ENCODE results near the gene RNASEL.

The RNASEL gene

GRCh38 chr1:182629080-182629479 is 40.0 kb upstream of the RNASEL start:
- Histone ChIP-seq H3K27me3 (ENCODE audit: control insufficient read depth, insufficient read depth, low read length) (no peaks in the 10 kb centered on the region), H3K27ac (ENCODE audit: low read depth, low read length) (no peak overlapping the region), H3K36me3 (ENCODE audit: control insufficient read depth, insufficient read depth, low read length) (no peaks in the 10 kb centered on the region), H3K4me1 (ENCODE audit: control insufficient read depth, insufficient read depth, low read length) (no peaks in the 10 kb centered on the region), H3K9ac (ENCODE audit: low read length) (no peak overlapping the region), H3K4me3 (ENCODE audit: low read length) (no peak overlapping the region)

GRCh38 chr1:182628657-182629056 is 39.6 kb upstream of the RNASEL start:
- no peaks in the 10 kb centered on the region for H3K36me3 ChIP-seq (ENCODE audit: control insufficient read depth, insufficient read depth, low read length)
- no peaks in the 10 kb centered on the region for H3K4me1 ChIP-seq (ENCODE audit: control insufficient read depth, insufficient read depth, low read length)
- H3K27ac ChIP-seq (ENCODE audit: low read depth, low read length), result no peak overlapping the region
- H3K4me3 ChIP-seq (ENCODE audit: low read length), result no peak overlapping the region
- H3K9ac ChIP-seq (ENCODE audit: low read length), result no peak overlapping the region
- H3K27me3 ChIP-seq (ENCODE audit: control insufficient read depth, insufficient read depth, low read length), result no peaks in the 10 kb centered on the region

DNA sequence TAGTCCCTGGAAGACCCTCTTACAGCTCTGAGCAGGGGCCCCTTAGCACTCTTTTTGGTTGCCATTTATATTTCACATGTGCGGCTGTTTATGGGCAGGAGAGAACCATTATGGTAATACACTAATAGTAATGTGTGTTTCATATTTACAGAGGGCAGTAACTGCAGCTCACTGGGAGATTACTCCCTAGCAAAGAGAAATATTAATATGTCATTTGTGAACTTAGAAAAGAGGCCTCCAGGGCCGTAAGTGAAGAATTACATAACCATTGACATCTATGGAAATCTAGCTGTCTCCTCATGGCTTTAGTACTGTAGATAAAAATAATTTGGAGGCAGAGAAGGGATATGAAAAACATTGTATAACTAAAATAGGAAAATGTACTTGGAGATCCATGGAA is 38.6 kb upstream of the RNASEL start:
- H3K27ac ChIP-seq (ENCODE audit: low read depth, low read length), result no peak overlapping the region

DNA sequence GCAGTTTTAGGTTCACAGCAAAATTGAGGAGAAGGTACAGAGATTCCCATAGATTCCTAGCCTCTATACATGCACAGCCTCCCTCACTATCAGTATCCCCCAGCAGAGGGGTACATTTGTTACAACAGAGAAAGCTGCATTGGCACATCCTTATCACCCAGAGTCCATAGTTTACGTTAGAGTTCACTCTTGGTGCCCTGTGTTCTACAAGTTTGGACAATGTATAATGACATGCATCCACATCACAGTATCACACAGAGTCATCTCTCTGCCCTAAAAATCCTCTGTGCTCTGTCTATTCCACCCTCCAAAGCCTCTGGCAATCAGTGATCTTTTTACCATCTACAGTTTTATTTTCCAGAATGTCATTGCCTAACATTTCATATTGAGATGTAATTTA is 37.5 kb upstream of the RNASEL start:
- Histone ChIP-seq H3K9ac (ENCODE audit: low read length) (no peak overlapping the region), H3K4me3 (ENCODE audit: low read length) (no peak overlapping the region), H3K4me1 (ENCODE audit: control insufficient read depth, insufficient read depth, low read length) (no peaks in the 10 kb centered on the region), H3K27ac (ENCODE audit: low read depth, low read length) (no peak overlapping the region), H3K27me3 (ENCODE audit: control insufficient read depth, insufficient read depth, low read length) (no peaks in the 10 kb centered on the region), H3K36me3 (ENCODE audit: control insufficient read depth, insufficient read depth, low read length) (no peaks in the 10 kb centered on the region)

More for the DNA sequence above, 38.6 kb upstream of the RNASEL start:
- Histone ChIP-seq H3K9ac (ENCODE audit: low read length) (no peak overlapping the region), H3K36me3 (ENCODE audit: control insufficient read depth, insufficient read depth, low read length) (no peaks in the 10 kb centered on the region), H3K4me3 (ENCODE audit: low read length) (no peak overlapping the region), H3K27me3 (ENCODE audit: control insufficient read depth, insufficient read depth, low read length) (no peaks in the 10 kb centered on the region), H3K4me1 (ENCODE audit: control insufficient read depth, insufficient read depth, low read length) (no peaks in the 10 kb centered on the region)

- Histone ChIP-seq H3K9ac (ENCODE audit: low read length) (no peak overlapping the region), H3K4me3 (ENCODE audit: low read length) (no peak overlapping the region), H3K36me3 (ENCODE audit: control insufficient read depth, insufficient read depth, low read length) (no peaks in the 10 kb centered on the region), H3K27ac (ENCODE audit: low read depth, low read length) (no peak overlapping the region), H3K27me3 (ENCODE audit: control insufficient read depth, insufficient read depth, low read length) (no peaks in the 10 kb centered on the region), H3K4me1 (ENCODE audit: control insufficient read depth, insufficient read depth, low read length) (no peaks in the 10 kb centered on the region)
These were observed 36.9 kb upstream of the RNASEL start for GRCh38 chr1:182625719-182626504.

DNA sequence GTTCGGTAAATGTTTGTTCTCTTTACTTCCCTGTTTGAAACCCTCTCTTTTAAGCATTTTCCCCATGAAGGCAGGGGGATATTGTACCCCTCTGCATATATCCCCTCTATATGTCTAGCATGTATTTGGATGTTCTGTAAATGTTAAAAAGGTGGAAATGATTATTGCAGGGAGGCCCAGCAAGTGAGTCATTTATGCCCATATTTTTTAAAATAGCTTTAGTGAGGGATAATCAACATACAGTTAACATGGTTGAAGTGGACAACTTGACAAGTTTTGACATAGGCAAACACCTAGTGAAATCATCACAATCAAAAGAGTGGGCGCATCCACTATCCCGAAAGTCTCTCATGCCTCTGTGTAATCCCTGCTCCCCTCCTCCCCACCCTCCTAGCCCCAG is 36.0 kb upstream of the RNASEL start:
- Histone ChIP-seq H3K27ac (ENCODE audit: low read depth, low read length) (no peak overlapping the region), H3K9ac (ENCODE audit: low read length) (no peak overlapping the region), H3K4me1 (ENCODE audit: control insufficient read depth, insufficient read depth, low read length) (no peaks in the 10 kb centered on the region), H3K27me3 (ENCODE audit: control insufficient read depth, insufficient read depth, low read length) (no peaks in the 10 kb centered on the region), H3K36me3 (ENCODE audit: control insufficient read depth, insufficient read depth, low read length) (no peaks in the 10 kb centered on the region), H3K4me3 (ENCODE audit: low read length) (no peak overlapping the region)

GRCh38 chr1:182624577-182624976 is 35.5 kb upstream of the RNASEL start:
- Histone ChIP-seq H3K27ac (ENCODE audit: low read depth, low read length) (no peak overlapping the region), H3K4me1 (ENCODE audit: control insufficient read depth, insufficient read depth, low read length) (no peaks in the 10 kb centered on the region), H3K9ac (ENCODE audit: low read length) (no peak overlapping the region), H3K36me3 (ENCODE audit: control insufficient read depth, insufficient read depth, low read length) (no peaks in the 10 kb centered on the region), H3K4me3 (ENCODE audit: low read length) (no peak overlapping the region), H3K27me3 (ENCODE audit: control insufficient read depth, insufficient read depth, low read length) (no peaks in the 10 kb centered on the region)

GRCh38 chr1:182622901-182623528 is 34.0 kb upstream of the RNASEL start:
- Histone ChIP-seq H3K27ac (ENCODE audit: low read depth, low read length) (no peak overlapping the region), H3K4me3 (ENCODE audit: low read length) (no peak overlapping the region)

DNA sequence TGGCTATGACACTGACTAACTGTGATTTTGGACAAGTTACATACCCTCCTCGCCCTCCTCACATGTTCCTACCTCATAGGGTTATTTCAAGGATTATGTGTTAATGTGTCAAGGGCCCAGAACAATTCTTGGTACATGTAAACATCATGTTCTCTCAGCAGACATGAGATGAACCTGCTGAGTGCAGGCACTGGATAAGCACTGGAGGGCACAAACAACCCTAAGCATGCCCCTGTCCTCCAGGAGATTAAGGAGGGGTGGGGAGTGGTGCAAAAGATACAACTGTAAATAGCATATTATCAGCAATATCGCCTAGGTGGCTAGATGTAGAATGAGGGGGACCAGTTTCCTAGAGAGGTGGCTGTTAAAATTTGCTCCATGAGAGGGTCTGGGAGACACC is 32.9 kb upstream of the RNASEL start:
- Histone ChIP-seq H3K27me3 (ENCODE audit: control insufficient read depth, insufficient read depth, low read length) (no peaks in the 10 kb centered on the region), H3K4me1 (ENCODE audit: control insufficient read depth, insufficient read depth, low read length) (no peaks in the 10 kb centered on the region), H3K36me3 (ENCODE audit: control insufficient read depth, insufficient read depth, low read length) (no peaks in the 10 kb centered on the region), H3K27ac (ENCODE audit: low read depth, low read length) (no peak overlapping the region), H3K9ac (ENCODE audit: low read length) (no peak overlapping the region), H3K4me3 (ENCODE audit: low read length) (no peak overlapping the region)

More at GRCh38 chr1:182622901-182623528, 34.0 kb upstream of the RNASEL start:
- H3K4me1 ChIP-seq (ENCODE audit: control insufficient read depth, insufficient read depth, low read length), result no peaks in the 10 kb centered on the region
- no peaks in the 10 kb centered on the region for H3K27me3 ChIP-seq (ENCODE audit: control insufficient read depth, insufficient read depth, low read length)
- H3K9ac ChIP-seq (ENCODE audit: low read length), result no peak overlapping the region
- H3K36me3 ChIP-seq (ENCODE audit: control insufficient read depth, insufficient read depth, low read length), result no peaks in the 10 kb centered on the region

DNA sequence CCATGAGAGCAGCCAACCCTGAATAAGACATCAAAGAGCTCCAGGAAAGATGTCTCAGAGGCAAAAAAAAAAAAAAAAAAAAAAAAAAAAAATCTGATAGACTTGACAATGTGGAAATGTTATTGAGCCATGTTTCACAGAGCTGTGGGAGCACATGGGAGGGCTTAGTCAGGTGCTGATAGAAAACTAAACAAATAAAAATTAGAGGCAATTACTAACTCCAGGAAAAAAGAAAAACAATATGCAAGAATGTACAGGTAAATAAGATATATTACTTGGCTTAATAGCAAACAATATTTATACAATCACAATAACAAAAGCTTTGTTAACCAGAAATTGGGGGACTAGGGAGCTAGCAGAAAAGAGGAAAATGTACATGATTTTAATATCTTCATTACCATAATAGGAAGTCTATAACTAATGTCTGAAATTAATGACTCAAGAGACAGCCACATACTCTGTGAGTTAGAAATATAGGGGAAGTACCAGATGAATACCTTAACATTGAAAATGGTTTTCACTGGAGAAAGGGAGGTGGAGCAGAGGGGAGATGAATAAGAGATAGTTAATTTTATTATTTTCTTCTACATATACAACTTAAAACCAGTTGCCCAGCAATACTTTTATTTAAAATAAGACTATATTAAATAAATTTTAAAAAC is 32.0 kb upstream of the RNASEL start:
- Histone ChIP-seq H3K36me3 (ENCODE audit: control insufficient read depth, insufficient read depth, low read length) (no peaks in the 10 kb centered on the region), H3K4me3 (ENCODE audit: low read length) (no peak overlapping the region), H3K9ac (ENCODE audit: low read length) (no peak overlapping the region), H3K27me3 (ENCODE audit: control insufficient read depth, insufficient read depth, low read length) (no peaks in the 10 kb centered on the region), H3K4me1 (ENCODE audit: control insufficient read depth, insufficient read depth, low read length) (peaks cover under 1% of the 10 kb centered on the region), H3K27ac (ENCODE audit: low read depth, low read length) (no peak overlapping the region)

DNA sequence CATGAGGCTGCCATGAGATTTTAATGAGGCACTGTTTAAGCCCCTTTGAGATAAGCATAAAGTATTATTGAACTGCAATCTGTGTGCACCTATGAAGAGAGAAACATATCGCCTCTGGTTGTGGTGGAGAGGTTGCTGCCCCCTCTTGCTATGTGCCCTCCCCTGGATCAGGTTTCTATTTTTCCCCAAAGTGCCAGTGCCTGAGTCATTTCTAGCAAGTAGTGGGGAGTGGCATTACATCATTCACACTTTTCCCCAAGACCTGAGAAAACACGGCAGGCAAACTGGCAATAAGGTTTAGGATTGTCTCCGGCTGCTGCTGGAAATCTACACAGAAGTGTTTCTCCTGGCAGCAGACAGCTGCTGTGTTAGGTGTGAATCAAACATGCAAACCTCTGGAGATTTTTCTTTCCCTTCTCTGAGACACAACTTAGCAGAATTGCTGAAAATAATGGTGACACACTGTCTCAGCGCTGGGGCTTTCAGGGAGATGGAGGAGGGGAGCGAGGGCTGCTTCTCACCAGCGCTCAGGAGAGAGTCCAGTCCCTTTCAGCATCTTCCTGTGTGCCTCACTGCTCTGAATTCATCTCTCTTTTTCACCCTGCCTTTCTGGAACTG is 28.8 kb upstream of the RNASEL start:
- Histone ChIP-seq H3K9ac (ENCODE audit: low read length) (no peak overlapping the region), H3K27ac (ENCODE audit: low read depth, low read length) (no peak overlapping the region), H3K36me3 (ENCODE audit: control insufficient read depth, insufficient read depth, low read length) (no peaks in the 10 kb centered on the region), H3K4me3 (ENCODE audit: low read length) (no peak overlapping the region), H3K27me3 (ENCODE audit: control insufficient read depth, insufficient read depth, low read length) (no peaks in the 10 kb centered on the region), H3K4me1 (ENCODE audit: control insufficient read depth, insufficient read depth, low read length) (peaks cover 5% of the 10 kb centered on the region)

DNA sequence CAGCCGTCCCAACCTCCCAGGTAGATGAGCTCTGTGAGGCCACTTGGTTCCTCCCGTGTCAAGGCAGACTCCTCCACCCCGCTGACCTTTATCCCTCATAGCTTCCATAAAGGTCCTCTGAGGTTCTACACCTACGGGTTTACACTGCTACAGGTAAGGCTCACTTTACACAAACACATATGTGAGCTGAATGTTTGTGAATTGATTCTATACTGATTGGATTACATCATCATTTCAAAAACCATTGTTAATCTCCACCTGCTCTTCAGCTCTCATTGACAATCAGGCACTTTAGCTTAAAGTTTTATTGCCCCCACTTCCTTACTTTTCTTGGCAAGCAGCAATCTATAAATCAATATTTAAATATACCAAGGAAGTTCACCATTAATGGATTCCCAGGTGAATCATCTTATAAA is 28.0 kb upstream of the RNASEL start:
- Histone ChIP-seq H3K27ac (ENCODE audit: low read depth, low read length) (no peak overlapping the region), H3K9ac (ENCODE audit: low read length) (no peak overlapping the region), H3K4me3 (ENCODE audit: low read length) (no peak overlapping the region), H3K36me3 (ENCODE audit: control insufficient read depth, insufficient read depth, low read length) (no peaks in the 10 kb centered on the region), H3K27me3 (ENCODE audit: control insufficient read depth, insufficient read depth, low read length) (no peaks in the 10 kb centered on the region), H3K4me1 (ENCODE audit: control insufficient read depth, insufficient read depth, low read length) (peaks cover 5% of the 10 kb centered on the region)
